Thoracic aorta (tissue), 2 donors: ENCODE measurements around the gene XRRA1. TPM values are rescaled to one million over a fixed set of nuclear protein-coding genes. Genes with fewer than 3 reads are reported as not detected.
A peak's percentile ranks its signal among the peaks of the same experiment; 100 is the strongest.

Experiments used
- ATAC-seq: fragments of 150-250 bp; one replicate; pipeline ENCODE4 v1.8.0; 2017; ENCODE audit warnings: low read depth; ENCODE audit not compliant: insufficient number of reproducible peaks, low FRiP score
- DNase-seq: peaks from one replicate; pipeline ENCODE4 v3.0.0-alpha.2; 2020; ENCODE audit warnings: low spot score
- H3K27ac ChIP-seq, 2 donors: fragments of 200-600 bp; sonication (generic); 1 replicate in 1 of 2; 2 replicates in 1 of 2; pipeline ENCODE4 v1.5.1; 2016; ENCODE audit warnings: mild to moderate bottlenecking in 2 of 2, moderate library complexity in 2 of 2
- H3K27me3 ChIP-seq: fragments of 200-600 bp; sonication (generic); replicated peaks from 2 replicates; pipeline ENCODE4 v1.6.0; 2016; ENCODE audit warnings: mild to moderate bottlenecking; ENCODE audit not compliant: insufficient read depth
- H3K36me3 ChIP-seq: fragments of 200-600 bp; sonication (generic); one replicate; pipeline ENCODE4 v1.5.1; 2016
- H3K4me1 ChIP-seq, 2 donors: fragments of 200-600 bp; sonication (generic); 1 replicate in 1 of 2; 2 replicates in 1 of 2; pipeline versions ENCODE4 v1.5.1 to v1.6.0; 2016; ENCODE audit warnings: low read depth in 2 of 2, mild to moderate bottlenecking in 1 of 2; ENCODE audit not compliant: control insufficient read depth in 1 of 2
- H3K4me3 ChIP-seq: fragments of 200-600 bp; sonication (generic); 2 replicates; pipeline ENCODE4 v1.5.1; 2016; ENCODE audit warnings: mild to moderate bottlenecking
- H3K9me3 ChIP-seq: fragments of 200-600 bp; sonication (generic); 2 replicates; pipeline ENCODE4 v1.5.1; 2016
- total RNA-seq, 2 donors: library from RNA; depleted of rRNA; stranded (reverse); fragments of >200 nt; gene quantifications; one replicate each; pipeline versions ENCODE4 v1.1.0 to v1.2.3, GENCODE V29; 2016
- TF ChIP-seq, protein P1 (sequence below): fragments of 200-600 bp; sonication (generic); IDR thresholded peaks from one replicate; pipeline ENCODE4 v1.5.1; 2019; ENCODE audit warnings: antibody characterized with exemption

XRRA1 gene
- total RNA-seq, 2 donors from 2014 or later, result 13.1 to 106 TPM

DNA sequence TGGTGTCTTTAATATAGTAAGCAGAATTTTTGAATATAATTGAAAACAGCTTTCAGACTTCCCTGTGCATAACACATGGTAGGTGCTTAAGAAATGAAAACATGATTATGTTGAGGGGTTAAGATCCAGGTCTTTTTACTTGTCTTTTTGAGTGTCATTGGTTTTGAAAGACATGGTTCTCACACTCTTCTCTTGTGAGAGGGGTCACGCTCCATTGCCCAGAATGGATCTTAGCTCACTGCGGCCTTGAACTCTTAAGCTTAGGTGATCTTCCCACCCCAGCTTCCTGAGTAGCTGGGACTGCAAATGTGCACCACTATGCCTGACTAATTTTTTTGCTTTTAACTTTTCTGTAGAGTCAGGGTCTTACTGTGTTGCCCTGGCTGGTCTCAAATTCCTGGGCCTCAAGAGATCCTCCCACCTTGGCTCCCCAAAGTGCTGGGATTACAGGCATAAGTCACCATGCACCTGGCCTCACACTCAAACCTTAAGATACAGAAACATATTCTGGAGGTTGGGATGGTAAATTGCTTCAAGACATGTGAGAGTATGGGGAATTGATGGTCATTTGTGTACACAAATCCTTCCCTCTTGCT, 1.6 kb upstream of the XRRA1 start:
- Histone ChIP-seq H3K27ac (no peak overlapping the region), H3K9me3 (no peaks in the 10 kb centered on the region), H3K27me3 (no peaks in the 10 kb centered on the region), H3K4me1 (peaks cover 6 to 39% of the 10 kb centered on the region in 2 donors), H3K4me3 (peak overlapping the region; percentile 97), H3K36me3 (peaks cover 2% of the 10 kb centered on the region)
- TF ChIP-seq, protein P1, sequence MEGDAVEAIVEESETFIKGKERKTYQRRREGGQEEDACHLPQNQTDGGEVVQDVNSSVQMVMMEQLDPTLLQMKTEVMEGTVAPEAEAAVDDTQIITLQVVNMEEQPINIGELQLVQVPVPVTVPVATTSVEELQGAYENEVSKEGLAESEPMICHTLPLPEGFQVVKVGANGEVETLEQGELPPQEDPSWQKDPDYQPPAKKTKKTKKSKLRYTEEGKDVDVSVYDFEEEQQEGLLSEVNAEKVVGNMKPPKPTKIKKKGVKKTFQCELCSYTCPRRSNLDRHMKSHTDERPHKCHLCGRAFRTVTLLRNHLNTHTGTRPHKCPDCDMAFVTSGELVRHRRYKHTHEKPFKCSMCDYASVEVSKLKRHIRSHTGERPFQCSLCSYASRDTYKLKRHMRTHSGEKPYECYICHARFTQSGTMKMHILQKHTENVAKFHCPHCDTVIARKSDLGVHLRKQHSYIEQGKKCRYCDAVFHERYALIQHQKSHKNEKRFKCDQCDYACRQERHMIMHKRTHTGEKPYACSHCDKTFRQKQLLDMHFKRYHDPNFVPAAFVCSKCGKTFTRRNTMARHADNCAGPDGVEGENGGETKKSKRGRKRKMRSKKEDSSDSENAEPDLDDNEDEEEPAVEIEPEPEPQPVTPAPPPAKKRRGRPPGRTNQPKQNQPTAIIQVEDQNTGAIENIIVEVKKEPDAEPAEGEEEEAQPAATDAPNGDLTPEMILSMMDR, result no peak
- no peak for DNase-seq
- ATAC-seq, result no peak

DNA sequence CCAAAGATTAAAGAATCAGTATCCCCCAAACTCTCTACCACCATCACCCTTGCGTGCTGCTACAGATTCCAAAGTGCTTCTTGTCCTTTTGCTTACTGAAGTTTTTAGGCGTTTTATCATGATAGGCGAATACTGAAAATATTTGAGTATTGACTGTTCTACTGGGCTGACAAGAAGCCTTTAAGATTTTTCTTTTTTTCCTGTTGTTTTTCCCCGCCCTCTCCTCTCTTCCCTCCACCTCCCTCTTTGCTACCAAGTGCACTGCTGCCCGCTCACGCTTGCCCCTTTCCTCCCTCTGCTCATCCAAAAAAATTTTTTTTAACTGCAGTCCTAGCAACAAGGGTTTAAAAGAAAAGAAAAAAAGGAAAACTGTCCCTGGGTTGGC, 854 bp upstream of the XRRA1 start:
- Histone ChIP-seq H3K36me3 (peaks cover 2% of the 10 kb centered on the region), H3K9me3 (no peaks in the 10 kb centered on the region), H3K4me1 (peaks cover 6 to 39% of the 10 kb centered on the region in 2 donors), H3K27ac (peak overlapping the region; percentile 59 to 67), H3K27me3 (no peaks in the 10 kb centered on the region), H3K4me3 (peak overlapping the region; percentile 97)
- ATAC-seq (no peak), DNase-seq (no peak)
- TF ChIP-seq, protein P1, result no peak

DNA sequence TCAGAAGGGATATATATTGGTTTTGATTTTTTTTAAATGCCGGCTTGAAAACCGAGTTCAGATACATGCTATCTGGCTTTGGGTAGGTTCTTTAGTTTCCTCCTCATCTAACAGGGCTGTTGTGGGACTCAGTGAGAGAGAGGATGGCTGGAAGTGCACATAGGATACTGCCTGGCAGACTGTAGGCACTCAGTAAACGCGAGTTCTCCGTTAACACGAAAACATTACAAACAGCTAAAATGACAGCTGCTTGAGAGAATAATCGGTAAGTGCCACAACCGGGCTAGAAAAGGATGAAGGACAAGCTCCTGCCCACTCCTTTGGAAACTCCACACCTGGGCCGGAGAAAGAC, 369 bp downstream of the XRRA1 start:
- no peak for ATAC-seq
- TF ChIP-seq, protein P1, result no peak
- Histone ChIP-seq H3K4me3 (peak overlapping the region; percentile 97), H3K36me3 (peaks cover 9% of the 10 kb centered on the region), H3K4me1 (peaks cover 6 to 39% of the 10 kb centered on the region in 2 donors), H3K9me3 (no peaks in the 10 kb centered on the region), H3K27me3 (no peaks in the 10 kb centered on the region), H3K27ac (peak overlapping the region in 1 of 2 donors; percentile 59)
- no peak for DNase-seq

DNA sequence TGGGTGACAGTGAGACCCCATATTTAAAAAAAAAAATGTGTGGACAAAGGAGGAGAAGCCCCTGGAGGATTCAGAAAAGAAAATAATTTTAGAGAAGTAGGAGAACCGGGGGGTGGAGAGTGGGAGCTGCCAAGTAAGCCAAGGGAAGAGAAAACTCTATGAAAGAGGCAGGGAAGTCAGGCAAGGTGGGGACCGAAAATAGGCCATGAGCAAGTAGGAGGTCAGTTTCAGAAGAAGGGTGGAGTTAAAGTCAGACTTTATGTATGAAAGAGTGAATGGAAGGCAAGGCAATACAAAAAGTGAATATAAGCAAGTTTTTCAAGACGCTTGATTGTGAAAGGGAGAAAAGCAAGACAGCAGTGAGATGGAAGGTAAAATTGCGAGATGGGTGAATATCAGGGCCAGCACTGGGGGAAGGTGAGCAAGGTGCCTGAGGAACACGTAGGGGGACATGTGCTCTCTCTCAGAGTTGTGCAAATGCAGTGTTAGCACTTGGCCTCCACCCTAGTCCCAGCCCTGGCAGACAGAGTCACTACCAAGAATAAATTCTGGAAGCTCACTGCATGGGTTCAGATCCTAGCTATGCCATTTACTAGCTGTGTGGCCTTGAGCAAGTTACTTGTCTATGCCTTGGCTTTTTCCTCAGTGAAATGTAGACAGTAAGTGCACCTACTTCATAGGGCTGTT, 6.7 kb downstream of the XRRA1 start:
- no peaks in the 10 kb centered on the region for H3K9me3 ChIP-seq
- no peak overlapping the region for H3K4me3 ChIP-seq
- no peak for DNase-seq
- ATAC-seq, result no peak
- H3K27me3 ChIP-seq, result no peaks in the 10 kb centered on the region
- TF ChIP-seq, protein P1, result no peak
- no peak overlapping the region for H3K27ac ChIP-seq
- H3K36me3 ChIP-seq, result peaks cover 21% of the 10 kb centered on the region
- H3K4me1 ChIP-seq, result peaks cover 0 to 4% of the 10 kb centered on the region in 2 donors

DNA sequence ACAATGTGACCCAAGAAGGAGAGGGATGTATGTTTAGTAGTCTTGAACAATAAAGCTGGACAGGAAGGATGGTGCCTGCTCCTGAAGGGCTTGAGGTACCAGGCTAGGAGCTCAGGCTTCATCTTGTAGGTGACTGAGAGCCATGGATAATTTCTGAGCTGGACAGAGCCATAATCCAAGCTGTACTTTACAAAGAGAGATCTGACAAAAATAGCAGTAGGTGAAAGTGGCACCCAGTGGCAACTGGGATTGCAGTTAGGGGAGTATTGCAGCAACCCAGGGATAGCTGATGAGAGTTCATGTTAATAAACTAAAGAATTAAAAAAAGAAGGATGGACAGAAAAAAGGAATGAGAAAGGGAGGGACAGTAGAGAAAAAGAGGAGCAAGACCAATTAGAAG, 7.4 kb downstream of the XRRA1 start:
- H3K9me3 ChIP-seq, result no peaks in the 10 kb centered on the region
- TF ChIP-seq, protein P1, result no peak
- no peak for ATAC-seq
- no peak for DNase-seq
- peaks cover 24% of the 10 kb centered on the region for H3K36me3 ChIP-seq
- no peak overlapping the region for H3K4me3 ChIP-seq
- H3K27ac ChIP-seq, result no peak overlapping the region
- H3K27me3 ChIP-seq, result no peaks in the 10 kb centered on the region
- peaks cover 0 to 4% of the 10 kb centered on the region in 2 donors for H3K4me1 ChIP-seq
